SU-DHL-6 (cell line): ENCODE results near the gene ACTL7A.

Source experiments
- H2AFZ ChIP-seq: fragments of 200-600 bp; sonication (generic); 2 replicates; pipeline ENCODE4 v1.6.1; 2014; ENCODE audit warnings: low read depth, mild to moderate bottlenecking, moderate library complexity, mixed read lengths, antibody characterized with exemption, low read length; ENCODE audit not compliant: severe bottlenecking
- H3F3A ChIP-seq: fragments of 200-600 bp; shearing (Covaris generic); 2 replicates; pipeline ENCODE4 v1.6.0; 2016; ENCODE audit warnings: antibody characterized with exemption, mild to moderate bottlenecking; ENCODE audit not compliant: insufficient read depth
- H3K27ac ChIP-seq: fragments of 200-600 bp; sonication (generic); 2 replicates; pipeline ENCODE4 v1.5.1; 2016; ENCODE audit warnings: low read depth, mild to moderate bottlenecking, low read length, moderate library complexity, mixed read lengths
- H3K27me3 ChIP-seq: fragments of 200-600 bp; sonication (generic), shearing (Covaris generic); 2 replicates; pipeline ENCODE4 v1.6.0; 2014; ENCODE audit warnings: mild to moderate bottlenecking, low read length
- H3K36me3 ChIP-seq: fragments of 200-600 bp; sonication (generic); 2 replicates; pipeline ENCODE4 v1.6.1; 2014; ENCODE audit warnings: mild to moderate bottlenecking, low read length, mixed read lengths
- H3K4me2 ChIP-seq: fragments of 300-600, 200-600 bp; shearing (Covaris generic), sonication (generic); 2 replicates; pipeline ENCODE4 v1.6.0; 2014; ENCODE audit warnings: low read length, low read depth, mild to moderate bottlenecking; ENCODE audit not compliant: poor library complexity, severe bottlenecking
- H3K4me3 ChIP-seq: fragments of 200-600 bp; sonication (generic); 2 replicates; pipeline ENCODE4 v1.5.1; 2014; ENCODE audit warnings: antibody characterized with exemption, low read length, mild to moderate bottlenecking, mixed read lengths; ENCODE audit not compliant: insufficient read depth, poor library complexity, severe bottlenecking
- H3K79me2 ChIP-seq: fragments of 200-600 bp; sonication (generic); 2 replicates; pipeline ENCODE4 v1.6.1; 2014; ENCODE audit warnings: mild to moderate bottlenecking, low read length, moderate library complexity; ENCODE audit not compliant: insufficient read depth
- H3K9ac ChIP-seq: fragments of 200-600 bp; sonication (generic); 2 replicates; pipeline ENCODE4 v1.7.0; 2014; ENCODE audit warnings: mild to moderate bottlenecking, low read length
- H3K9me2 ChIP-seq: fragments of 200-600 bp; sonication (generic); replicated peaks from 2 replicates; pipeline ENCODE4 v1.6.1; 2014; ENCODE audit warnings: low read length; ENCODE audit not compliant: insufficient read depth
- H3K9me3 ChIP-seq: fragments of 200-600 bp; sonication (generic); 2 replicates; pipeline ENCODE4 v1.6.1; 2014; ENCODE audit warnings: low read length, mixed read lengths; ENCODE audit not compliant: insufficient read depth
- H4K20me1 ChIP-seq: fragments of 200-600 bp; sonication (generic); 2 replicates; pipeline ENCODE4 v1.6.1; 2014; ENCODE audit warnings: low read depth, mild to moderate bottlenecking, antibody characterized with exemption, low read length, moderate library complexity, mixed read lengths
- CTCF ChIP-seq: fragments of 200-600 bp; sonication (generic); IDR thresholded peaks from one replicate; pipeline ENCODE4 v1.5.1; 2017; ENCODE audit warnings: antibody characterized with exemption, mild to moderate bottlenecking, low read length, moderate library complexity; ENCODE audit not compliant: insufficient read depth, poor library complexity, severe bottlenecking
- EZH2phosphoT487 ChIP-seq: fragments of 200-600 bp; sonication (generic), shearing (Covaris generic); conservative IDR thresholded peaks from 2 replicates; pipeline ENCODE4 v1.6.1; 2018; ENCODE audit warnings: mild to moderate bottlenecking, antibody characterized with exemption, low read length, moderate library complexity, mixed read lengths

Gene ACTL7A

GRCh38 chr9:108834959-108835665, 27.0 kb upstream of the ACTL7A start:
- TF ChIP-seq EZH2phosphoT487 = no peak
- TF ChIP-seq CTCF = no peak
- no peaks in the 10 kb centered on the region for H3F3A ChIP-seq
- H3K27me3 ChIP-seq = no peaks in the 10 kb centered on the region
- no peaks in the 10 kb centered on the region for H4K20me1 ChIP-seq
- no peak overlapping the region for H2AFZ ChIP-seq
- no peak overlapping the region for H3K9ac ChIP-seq
- no peak overlapping the region for H3K4me3 ChIP-seq
- no peak overlapping the region for H3K27ac ChIP-seq
- H3K36me3 ChIP-seq = no peaks in the 10 kb centered on the region
- no peaks in the 10 kb centered on the region for H3K9me2 ChIP-seq
- H3K79me2 ChIP-seq = no peaks in the 10 kb centered on the region
- H3K4me2 ChIP-seq = no peak overlapping the region
- H3K9me3 ChIP-seq = no peaks in the 10 kb centered on the region

- H2AFZ ChIP-seq = no peak overlapping the region
These were observed 26.2 kb upstream of the ACTL7A start for GRCh38 chr9:108835831-108836230.

GRCh38 chr9:108836319-108836718, 25.7 kb upstream of the ACTL7A start:
- H3K79me2 ChIP-seq = no peaks in the 10 kb centered on the region
- H3K9ac ChIP-seq = no peak overlapping the region
- no peaks in the 10 kb centered on the region for H3K27me3 ChIP-seq
- no peak for TF ChIP-seq CTCF
- TF ChIP-seq EZH2phosphoT487 = no peak
- no peaks in the 10 kb centered on the region for H3K36me3 ChIP-seq
- H2AFZ ChIP-seq = no peak overlapping the region
- H4K20me1 ChIP-seq = no peaks in the 10 kb centered on the region
- H3K9me2 ChIP-seq = no peaks in the 10 kb centered on the region
- no peaks in the 10 kb centered on the region for H3K9me3 ChIP-seq
- no peaks in the 10 kb centered on the region for H3F3A ChIP-seq
- H3K4me2 ChIP-seq = no peak overlapping the region
- no peak overlapping the region for H3K27ac ChIP-seq
- H3K4me3 ChIP-seq = no peak overlapping the region

More at GRCh38 chr9:108835831-108836230, 26.2 kb upstream of the ACTL7A start:
- no peaks in the 10 kb centered on the region for H3K9me3 ChIP-seq
- H3K4me3 ChIP-seq = no peak overlapping the region
- H3K9ac ChIP-seq = no peak overlapping the region
- H3K9me2 ChIP-seq = no peaks in the 10 kb centered on the region
- H3K4me2 ChIP-seq = no peak overlapping the region
- H3K36me3 ChIP-seq = no peaks in the 10 kb centered on the region
- H3F3A ChIP-seq = no peaks in the 10 kb centered on the region
- no peak for TF ChIP-seq EZH2phosphoT487
- no peaks in the 10 kb centered on the region for H3K79me2 ChIP-seq
- H3K27me3 ChIP-seq = no peaks in the 10 kb centered on the region
- no peaks in the 10 kb centered on the region for H4K20me1 ChIP-seq
- no peak overlapping the region for H3K27ac ChIP-seq

GRCh38 chr9:108836781-108837180, 25.3 kb upstream of the ACTL7A start:
- Histone ChIP-seq H3K9me2 (no peaks in the 10 kb centered on the region), H3F3A (no peaks in the 10 kb centered on the region), H3K9ac (no peak overlapping the region), H3K27ac (no peak overlapping the region), H4K20me1 (no peaks in the 10 kb centered on the region), H3K36me3 (no peaks in the 10 kb centered on the region), H3K27me3 (no peaks in the 10 kb centered on the region), H3K79me2 (no peaks in the 10 kb centered on the region), H3K4me2 (no peak overlapping the region), H3K4me3 (no peak overlapping the region), H3K9me3 (no peaks in the 10 kb centered on the region), H2AFZ (no peak overlapping the region)
- TF ChIP-seq EZH2phosphoT487 (no peak), CTCF (no peak)
